HG03460 (cell line): ENCODE results near the gene ASPHD2.
"Not testable (repeated sequence)": the region's sequence is repeated elsewhere in the genome, so short reads cannot be mapped to it uniquely, and the experiment has no call there.

ENCODE experiments used
- ATAC-seq: cut with Tn5 transposase; IDR thresholded peaks from one replicate; pipeline ENCODE4 v1.9.1; 2021; ENCODE audit not compliant: unreplicated experiment

ASPHD2 gene, protein sequence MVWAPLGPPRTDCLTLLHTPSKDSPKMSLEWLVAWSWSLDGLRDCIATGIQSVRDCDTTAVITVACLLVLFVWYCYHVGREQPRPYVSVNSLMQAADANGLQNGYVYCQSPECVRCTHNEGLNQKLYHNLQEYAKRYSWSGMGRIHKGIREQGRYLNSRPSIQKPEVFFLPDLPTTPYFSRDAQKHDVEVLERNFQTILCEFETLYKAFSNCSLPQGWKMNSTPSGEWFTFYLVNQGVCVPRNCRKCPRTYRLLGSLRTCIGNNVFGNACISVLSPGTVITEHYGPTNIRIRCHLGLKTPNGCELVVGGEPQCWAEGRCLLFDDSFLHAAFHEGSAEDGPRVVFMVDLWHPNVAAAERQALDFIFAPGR

DNA sequence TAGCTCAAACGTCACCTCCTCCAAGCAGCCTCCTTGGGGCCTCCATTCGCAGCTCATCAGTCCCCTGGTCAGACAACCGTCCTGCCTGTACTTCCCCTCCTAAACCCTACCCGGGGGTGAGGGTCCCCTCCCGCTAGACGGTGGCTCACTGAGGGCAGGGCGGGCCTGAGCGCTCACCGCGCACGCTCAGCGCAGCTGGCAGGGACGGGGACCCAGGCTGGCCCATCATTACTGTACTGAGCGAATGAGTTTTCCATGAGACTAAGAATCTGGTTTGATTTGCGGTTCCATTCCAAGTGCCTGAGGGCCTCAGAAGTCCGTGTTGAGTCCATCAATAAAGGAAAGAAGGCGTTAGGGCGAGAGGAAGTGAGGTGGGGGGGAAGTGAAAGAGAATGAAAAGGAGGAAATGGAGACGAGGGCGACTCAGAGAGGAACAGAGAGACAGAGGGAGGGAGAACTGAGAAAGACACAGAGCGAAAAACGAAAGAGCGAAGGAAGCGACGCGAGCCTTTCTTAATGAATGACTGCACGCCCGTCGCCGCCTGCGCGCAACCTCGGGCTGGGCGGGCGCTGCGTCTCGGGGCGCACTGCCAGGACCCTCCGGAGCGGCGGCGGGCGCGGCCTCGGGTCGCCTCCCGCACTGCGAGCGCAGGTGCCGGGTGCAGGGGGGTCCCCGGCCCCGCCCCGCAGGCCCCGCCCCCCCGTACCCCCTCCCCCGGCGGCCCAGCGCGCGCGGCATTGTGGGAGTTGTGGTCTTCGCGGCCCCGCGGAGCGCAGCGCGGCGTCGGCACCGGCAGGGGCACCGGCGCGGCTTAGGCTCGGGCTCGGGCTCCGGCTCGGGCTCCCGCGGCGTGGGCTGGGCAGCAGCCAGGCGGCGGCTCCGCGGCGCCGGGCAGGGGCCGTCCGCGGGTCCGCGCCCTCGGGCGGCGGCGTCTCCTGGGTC is at the start of gene ASPHD2:
TSS of gene ASPHD2 (plus strand) at position 746 of the 943 bp plus-strand sequence. CDS start 4,356 bp downstream, outside the sequence.
- ATAC-seq: peak; percentile 68

DNA sequence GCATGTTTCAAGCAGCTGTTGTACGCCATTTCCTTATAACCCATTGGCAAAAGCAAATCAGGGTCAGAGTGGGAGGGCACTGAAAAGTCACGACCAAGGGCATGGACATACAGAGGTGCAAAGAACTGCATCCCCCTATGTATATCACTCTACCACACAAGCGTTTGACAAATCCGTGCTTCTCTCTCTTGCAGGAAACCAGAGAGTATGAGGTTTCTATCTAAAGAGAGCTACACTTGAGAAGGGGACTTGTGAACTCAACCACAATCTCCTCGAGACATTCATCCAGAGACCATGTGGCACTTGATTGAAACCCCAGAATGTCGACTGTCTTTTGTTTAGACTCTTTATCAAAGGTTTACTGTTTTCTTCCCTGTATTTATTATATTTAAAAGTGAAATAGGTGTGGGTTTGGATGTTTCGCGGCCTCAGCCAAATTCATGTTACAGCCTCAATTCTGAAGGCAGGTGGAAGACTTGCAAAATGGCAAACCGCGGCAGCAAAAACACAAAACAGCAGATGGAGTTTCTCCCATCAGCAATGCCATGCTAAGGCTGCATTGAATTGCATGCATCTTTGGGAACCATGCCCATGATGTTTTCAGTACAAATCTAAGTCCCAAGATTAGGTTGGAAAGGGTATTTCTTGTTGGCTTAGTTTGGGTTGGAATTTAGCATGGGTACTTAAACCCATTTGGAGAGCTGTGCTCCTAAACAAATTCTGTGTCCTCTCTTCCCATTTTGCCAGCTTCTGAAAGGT is 48.8 kb upstream of the ASPHD2 start:
- no peak for ATAC-seq

DNA sequence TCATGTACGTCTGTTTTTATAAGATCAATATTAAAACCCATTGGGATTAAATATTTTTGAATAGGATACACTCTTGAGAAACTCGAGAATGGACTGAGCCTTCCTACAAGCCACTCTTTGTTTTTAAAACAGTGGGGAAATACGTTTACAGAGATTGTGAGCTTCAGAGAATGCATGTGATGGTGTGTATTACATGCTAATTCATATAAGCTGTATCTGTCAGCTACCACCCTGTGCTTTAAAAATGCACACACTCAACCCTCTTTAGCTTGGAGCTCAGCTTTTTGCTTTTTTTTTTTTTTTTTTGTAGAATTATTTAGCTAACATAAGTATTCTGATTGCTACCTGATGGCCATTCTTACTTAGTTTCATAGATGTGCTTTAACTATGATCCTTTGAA is 46.3 kb upstream of the ASPHD2 start:
- no peak for ATAC-seq

DNA sequence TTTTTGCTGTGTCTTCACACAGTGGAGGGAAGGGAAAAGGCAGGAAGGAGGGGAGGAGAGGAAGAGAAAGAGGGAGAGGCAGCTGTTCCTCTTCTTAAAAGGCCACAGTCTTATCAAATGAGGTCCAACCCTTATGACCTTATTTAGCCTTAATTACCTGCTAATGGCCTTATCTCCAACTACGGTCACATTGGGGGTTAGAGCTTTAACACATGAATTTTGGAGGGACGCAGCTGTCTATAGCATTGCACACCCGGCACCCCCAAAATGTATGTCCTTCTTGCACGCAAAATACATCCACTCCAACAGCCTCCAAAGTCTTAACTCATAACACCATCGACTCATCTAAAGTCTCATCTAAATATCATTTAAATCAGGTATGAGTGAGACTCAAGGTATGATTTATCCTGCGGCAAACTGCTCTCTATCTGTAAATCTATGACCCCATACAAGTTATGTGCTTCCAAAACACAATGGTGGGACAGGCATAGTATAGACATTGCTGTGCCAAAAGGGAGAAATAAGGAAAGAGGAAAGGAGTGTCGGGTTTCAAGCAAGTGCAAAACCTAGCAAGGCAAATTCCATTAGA is 45.0 kb upstream of the ASPHD2 start:
- no peak for ATAC-seq

DNA sequence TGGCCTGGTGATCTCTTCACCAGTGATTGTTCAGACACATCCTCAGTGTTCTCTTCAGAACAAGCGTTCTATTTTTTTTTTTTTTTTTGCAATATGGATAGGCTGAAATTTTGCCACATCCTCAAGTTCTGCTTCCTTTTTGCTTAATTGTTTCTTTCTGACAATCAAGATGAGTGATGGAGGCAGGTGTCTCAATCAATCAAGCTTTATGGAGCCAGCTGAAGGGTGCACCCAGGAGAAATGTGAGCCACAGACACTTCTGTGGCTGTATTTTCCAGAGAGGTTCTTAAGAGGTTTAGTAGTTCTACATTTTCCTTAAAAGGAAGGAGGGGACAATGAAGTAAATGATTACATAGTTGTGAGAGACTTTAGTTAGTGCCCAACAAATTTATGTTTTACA is 43.9 kb upstream of the ASPHD2 start:
- no peak for ATAC-seq

DNA sequence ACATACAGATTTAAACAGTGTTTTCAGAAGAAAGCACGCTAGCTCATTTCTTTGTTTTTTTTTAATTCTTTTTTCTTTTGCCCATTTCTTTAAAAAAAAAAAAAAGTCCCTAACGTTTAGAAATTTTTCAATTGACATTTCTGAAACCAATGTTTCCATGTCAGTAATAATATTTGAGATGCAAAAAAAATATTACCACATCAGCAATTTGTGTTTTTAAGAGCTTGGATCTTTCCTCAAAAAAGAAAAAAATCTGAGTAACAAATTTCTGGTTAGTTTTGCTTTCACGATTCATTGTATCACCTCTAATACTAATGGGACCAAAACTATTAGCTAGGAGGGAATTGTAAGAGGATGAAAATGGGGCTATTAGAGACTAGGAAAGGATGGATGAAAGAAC is 39.9 kb upstream of the ASPHD2 start:
- ATAC-seq: no peak

DNA sequence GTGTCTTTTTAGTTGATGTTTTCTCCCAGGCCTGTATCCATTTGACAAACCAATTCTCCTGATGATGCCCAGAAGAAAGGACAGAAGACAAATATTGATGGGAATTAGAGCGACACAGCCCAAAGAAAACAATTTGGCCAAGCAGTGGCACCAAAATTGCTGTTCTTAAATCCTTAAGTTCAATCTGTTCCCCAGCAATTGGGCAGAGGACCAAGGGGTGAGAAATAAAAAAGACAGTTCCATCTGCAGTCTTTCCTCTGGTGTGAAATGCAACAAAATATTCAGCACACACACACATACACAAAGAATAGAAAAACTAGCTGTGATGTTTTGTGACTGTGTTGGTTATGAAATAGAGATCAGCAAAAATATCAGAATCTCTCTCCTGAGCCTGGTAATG is 38.0 kb upstream of the ASPHD2 start:
- ATAC-seq: no peak

DNA sequence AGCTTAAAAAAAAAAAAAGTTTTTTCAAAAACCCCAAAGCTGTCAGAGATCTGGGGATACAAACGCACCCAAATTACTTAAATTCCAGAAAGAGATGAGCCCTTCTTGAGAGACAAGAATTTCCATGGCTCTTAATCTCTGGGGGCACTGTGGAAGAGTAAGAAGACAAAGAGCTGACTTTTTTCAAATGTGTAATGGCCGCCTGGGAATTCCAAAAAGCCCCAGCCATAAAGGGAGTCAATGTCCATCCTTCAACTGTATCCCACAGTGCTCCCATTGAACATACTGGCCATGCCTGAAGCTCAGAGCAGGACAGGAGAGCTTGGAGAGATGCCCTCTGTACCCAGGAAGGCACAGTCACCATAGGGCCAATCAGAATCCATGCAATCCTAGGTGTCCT is 37.4 kb upstream of the ASPHD2 start:
- no peak for ATAC-seq

DNA sequence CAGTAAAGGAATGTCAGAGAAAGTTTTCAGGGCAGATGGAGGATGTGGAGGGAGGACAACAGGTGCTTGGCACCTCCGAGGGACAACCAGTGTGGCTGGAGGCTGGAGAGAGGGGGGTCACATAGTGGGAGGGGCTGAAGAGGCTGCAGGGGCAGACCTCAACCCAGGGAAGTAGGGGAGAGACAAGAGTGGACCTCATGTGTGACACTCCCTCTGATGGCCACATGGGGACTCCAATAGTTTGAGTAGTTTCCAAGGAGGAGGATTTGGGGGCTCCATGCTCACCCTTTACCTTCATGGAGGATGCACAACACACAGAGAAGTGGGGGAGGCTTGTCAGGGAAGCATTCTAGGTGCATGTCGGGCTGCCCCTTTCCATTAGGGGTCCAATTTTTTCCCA is 35.1 kb upstream of the ASPHD2 start:
- no peak for ATAC-seq

DNA sequence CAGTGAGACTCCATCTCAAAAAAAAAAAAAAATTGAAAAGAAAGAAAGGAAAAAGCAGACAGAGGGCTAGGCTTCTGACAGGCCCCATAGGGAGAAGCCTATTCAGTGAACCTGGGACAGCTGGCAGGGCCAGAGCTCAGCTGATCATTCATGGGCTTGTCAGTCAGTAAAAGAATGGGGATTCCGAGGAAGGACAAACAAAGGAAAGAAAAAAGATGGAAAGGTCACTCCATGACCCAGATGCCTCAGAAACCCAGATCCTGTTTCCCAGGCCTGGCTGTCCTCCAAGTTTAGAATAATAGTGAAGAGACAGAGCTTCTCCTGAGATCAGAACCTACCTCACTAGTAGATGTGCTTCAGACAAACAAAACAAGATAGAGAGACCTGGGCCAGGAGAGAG is 34.3 kb upstream of the ASPHD2 start:
- ATAC-seq: no peak

DNA sequence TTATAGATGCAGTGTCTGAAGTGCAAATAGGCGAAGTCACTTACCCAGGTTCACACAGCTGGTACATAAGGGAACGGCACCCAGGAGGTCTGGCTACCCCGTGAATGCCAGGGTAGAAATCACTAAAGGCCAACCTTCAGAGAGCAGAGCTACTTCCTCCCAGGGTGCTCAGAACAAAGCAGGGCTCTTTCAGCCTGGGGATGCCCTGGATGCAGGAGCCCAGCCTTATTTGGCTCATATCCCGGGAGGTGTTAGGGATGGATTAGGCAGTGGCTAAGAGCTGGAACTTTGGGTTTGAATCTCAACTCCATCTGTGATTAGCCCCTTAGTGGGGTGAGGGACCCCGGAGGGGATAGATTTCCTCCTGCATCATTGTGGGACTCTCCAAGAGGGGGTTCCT is 33.1 kb upstream of the ASPHD2 start:
- no peak for ATAC-seq

DNA sequence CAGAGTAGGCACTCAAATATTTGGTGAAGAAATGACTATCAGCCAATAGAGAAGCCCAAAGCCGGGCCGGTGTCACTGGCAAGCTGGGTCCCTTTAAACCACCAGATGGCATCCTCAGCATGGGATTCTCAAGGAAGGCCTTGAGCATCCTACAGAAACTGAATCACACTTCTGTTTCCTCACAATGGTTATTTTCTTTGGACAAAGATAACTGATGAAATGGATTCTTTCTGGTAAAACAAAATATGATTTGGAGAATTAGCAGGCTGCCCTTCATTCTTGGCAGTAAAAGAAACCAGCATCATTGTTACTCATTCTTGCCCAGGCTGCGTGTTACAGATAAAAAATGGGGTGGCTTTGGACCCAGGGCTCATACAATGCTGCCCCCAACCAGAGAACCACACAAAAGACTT is 30.3 kb upstream of the ASPHD2 start:
- no peak for ATAC-seq

DNA sequence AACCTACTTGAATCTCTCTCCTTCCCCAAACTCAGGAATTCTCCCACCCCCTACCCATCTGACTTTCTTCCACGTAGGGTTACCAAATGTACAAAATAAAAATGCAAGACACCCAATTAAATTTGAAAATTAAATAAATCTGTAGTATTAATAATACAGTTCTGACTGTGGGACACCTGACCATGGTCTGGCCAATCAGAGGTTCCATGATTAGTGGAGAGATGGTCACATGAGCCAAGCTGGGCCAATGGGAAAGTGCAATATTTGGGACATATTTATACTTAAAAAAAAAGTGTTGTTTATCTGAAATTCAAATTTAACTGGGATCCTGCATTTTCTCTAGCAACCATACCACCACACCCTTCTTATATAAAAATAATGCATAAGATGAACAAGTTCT is 29.8 kb upstream of the ASPHD2 start:
- no peak for ATAC-seq

DNA sequence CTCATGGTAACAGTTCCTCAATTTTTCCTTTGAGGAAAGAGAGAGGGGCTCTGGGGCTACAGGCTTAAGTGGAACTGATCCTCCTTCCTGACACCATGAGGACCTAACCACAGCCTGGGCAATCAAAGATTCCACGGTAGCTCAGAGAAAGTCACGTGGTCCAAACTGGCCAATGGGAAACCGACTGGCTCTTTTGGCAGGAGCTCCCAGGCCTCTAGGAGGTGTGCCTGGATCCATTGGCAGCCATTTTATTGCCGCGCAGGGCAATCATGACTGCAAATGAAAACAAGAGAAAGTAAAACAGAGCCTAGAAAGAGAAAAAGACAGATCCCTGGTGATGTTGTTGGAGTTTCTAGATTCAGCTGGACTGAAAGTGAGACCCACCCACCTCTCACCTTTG is 27.3 kb upstream of the ASPHD2 start:
- ATAC-seq: no peak

DNA sequence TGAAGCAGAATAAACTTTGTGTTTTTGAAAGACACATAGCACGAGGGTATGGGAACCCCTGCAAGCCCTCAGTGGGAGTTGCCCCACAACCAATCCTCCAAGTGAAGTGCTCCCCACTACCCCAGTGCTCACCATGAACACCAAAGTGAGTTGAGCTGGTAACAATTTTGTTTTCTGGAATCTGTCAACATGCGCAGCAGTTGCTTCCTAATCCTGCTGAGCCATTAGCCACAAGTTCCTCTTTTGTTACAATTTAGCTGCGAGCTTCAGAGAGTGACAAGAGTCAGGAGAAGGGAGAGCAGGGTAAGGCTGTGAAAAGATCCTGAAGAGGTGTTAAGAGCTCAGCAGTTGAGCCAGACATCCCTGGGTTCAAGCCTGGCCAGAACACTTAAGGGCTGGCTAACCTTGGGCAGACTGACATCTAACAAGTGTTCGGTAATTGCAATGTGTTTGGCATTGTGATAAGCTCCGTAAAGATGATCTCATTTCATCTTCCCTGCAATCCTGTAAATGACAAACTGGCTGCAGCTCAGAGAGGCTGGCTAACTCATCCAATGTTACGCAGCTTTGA is 24.1 kb upstream of the ASPHD2 start:
- ATAC-seq: no peak

DNA sequence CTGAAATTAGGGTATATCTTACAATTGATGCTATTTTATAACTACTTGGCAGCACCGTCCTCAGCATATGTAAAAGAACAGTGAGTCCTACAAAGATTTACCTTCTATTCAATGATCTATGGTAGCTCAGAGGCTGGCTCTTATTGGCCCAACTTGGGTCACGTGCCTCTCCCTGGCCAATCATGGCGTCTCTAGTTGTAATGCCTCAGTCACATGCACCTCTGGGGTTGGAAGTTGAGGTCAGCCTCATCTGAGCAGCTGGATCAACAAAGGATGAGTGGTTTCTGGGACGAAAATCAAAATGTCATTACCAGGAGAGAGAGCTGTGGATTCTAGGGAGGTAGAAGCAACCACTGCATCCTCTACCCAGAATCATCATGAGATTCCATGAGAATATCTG is 22.9 kb upstream of the ASPHD2 start:
- no peak for ATAC-seq

DNA sequence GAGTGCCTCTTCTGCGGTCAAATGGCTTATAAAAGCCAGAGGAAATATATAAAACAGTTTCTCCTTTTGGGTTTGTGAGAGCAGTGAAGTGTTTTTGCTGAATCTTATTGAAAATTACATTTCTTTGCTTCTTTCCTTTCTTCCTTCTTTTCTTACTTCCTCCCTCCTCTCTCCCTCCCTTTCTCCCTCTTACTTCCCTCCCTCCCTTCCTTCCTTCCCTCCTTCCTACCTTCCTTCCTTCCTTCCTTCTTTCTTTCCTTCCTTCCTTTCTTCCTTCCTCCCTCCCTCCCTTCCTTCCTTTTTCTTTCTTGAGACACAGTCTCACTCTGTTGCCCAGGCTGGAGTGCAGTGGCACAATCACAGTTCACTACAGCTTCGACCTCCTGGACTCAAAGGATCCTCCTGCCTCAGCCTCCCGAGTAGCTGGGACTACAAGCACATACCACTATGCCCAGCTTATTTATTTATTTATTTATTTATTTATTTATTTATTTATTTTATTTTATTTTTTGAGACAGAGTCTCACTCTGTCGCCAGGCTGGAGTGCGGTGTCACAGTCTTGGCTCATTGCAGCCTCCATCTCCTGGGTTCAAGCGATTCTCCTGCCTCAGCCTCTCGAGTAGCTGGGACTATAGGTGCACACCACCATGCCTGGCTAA is 20.4 kb upstream of the ASPHD2 start:
- ATAC-seq: not testable (repeated sequence)

DNA sequence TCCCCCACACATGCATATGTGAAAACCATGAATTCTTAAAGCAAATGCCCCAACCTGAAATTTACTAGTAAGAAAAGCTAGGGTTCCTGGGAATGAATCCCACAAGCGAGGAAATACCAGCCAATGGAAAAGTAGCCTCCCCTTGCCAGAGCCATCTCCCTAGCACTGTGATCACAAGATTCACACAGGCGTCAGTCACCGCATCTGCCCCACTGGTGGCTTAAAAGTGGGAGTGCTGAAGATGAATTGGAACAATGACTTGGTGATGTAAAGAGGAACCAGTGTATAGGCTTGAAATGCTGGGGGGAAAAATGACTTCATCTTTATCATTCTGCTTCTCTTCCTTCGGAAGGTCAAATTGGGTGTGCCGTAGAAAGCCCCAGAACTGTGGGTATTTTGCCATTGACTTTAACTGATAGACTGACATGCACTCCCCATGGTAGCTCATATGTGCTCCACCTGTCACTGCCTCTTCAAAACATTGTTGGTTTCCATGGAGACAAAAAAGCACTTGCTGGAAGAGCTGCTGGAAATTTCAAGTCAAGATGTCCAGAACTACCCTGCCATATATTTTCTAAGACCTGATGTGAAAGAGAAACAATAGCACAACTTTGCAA is 19.2 kb upstream of the ASPHD2 start:
- ATAC-seq: no peak

DNA sequence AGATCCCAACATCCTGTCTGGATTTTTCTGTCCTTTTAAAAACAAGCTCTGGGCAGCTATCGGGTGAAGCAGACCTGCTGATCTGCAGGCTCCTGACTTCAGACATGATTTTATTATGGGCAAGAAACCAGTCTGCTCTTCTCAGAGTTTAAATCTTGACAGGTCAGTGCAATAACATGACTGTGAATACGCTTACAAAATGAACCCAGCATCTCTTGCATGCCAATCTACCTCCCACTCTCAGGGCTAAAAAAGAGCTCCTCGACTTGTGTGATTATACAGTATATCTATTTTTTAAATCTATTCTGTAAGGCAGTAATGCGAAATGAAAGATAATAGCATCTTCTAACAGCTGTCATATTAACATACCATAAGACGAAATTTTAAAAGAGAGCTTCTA is 18.7 kb upstream of the ASPHD2 start:
- ATAC-seq: no peak

DNA sequence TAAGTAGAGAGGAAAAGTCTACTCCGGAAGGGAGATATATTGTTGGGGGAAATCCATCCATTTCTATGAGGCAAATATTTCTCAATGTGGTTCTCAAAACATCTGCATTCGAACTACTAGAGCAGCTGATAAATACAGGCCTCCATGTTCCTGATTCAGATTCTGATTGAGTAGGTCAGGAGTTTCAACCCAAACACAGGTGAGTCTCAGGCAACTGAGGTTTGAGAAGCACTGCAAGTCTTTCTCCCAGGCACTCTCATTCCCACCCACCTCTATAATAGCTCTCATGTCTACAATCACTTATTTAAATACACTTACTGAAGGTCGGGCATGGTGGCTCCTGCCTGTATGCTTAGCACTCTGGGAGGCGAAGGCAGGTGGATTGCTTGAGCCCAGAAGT is 14.7 kb upstream of the ASPHD2 start:
- ATAC-seq: no peak
